OCI-LY3 (cell line): ENCODE results near the gene OSTN.

Experiments
- EZH2phosphoT487 ChIP-seq: fragments of 200-600 bp; shearing (Covaris generic); IDR thresholded peaks from 2 replicates; pipeline ENCODE4 v1.6.1; 2018; ENCODE audit warnings: antibody characterized with exemption, mixed run types, low read depth
- TF ChIP-seq, protein P1 (sequence below): fragments of 200-600, 300-600 bp; sonication (generic); IDR thresholded peaks from 2 replicates; pipeline ENCODE4 v1.5.1; 2014; ENCODE audit warnings: antibody characterized with exemption, low read length, low read depth

DNA sequence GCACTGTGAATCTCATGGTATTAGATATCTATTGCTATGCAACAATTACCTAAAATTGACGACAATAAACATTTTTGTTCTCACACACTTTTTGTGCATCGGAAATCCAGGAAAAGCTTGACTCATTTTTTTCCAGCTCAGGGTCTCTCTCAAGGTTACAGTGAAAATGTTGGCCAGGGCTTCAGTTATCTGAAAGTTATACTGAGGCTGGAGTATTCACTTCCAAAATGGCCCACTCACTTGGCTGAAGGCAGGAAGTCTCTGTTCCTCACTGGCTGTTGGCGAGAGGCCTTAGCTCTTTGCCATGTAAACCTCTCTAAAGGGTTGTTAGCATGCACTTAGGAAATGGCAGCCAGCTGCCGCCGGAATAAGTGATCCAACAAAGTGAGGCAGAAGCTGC lies 41.4 kb downstream of the OSTN start:
- TF ChIP-seq, protein P1, sequence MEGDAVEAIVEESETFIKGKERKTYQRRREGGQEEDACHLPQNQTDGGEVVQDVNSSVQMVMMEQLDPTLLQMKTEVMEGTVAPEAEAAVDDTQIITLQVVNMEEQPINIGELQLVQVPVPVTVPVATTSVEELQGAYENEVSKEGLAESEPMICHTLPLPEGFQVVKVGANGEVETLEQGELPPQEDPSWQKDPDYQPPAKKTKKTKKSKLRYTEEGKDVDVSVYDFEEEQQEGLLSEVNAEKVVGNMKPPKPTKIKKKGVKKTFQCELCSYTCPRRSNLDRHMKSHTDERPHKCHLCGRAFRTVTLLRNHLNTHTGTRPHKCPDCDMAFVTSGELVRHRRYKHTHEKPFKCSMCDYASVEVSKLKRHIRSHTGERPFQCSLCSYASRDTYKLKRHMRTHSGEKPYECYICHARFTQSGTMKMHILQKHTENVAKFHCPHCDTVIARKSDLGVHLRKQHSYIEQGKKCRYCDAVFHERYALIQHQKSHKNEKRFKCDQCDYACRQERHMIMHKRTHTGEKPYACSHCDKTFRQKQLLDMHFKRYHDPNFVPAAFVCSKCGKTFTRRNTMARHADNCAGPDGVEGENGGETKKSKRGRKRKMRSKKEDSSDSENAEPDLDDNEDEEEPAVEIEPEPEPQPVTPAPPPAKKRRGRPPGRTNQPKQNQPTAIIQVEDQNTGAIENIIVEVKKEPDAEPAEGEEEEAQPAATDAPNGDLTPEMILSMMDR, result no peak
- no peak for TF ChIP-seq EZH2phosphoT487
